ENCODE results near the gene KNOP1.

DNA sequence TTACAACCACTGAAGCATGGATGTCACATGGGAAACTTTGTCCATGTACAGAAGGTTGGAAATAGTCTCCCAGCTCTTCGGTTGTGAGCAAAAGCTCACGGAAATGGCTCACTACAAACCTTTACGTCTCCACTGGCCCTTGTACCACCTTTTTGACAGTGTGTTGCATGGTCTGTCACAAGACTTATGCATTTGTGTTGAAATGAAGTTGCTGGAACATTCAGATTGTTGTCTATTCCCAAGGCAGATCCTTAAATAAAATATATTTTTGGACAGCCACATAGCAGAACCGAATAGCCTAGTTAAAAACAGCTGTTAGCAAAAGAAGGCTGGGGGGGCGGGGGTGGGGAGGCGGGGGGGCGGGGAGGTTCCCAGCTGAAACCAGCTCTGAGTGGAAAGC, 39.2 kb downstream of the KNOP1 start:
- TF ChIP-seq, protein P1, sequence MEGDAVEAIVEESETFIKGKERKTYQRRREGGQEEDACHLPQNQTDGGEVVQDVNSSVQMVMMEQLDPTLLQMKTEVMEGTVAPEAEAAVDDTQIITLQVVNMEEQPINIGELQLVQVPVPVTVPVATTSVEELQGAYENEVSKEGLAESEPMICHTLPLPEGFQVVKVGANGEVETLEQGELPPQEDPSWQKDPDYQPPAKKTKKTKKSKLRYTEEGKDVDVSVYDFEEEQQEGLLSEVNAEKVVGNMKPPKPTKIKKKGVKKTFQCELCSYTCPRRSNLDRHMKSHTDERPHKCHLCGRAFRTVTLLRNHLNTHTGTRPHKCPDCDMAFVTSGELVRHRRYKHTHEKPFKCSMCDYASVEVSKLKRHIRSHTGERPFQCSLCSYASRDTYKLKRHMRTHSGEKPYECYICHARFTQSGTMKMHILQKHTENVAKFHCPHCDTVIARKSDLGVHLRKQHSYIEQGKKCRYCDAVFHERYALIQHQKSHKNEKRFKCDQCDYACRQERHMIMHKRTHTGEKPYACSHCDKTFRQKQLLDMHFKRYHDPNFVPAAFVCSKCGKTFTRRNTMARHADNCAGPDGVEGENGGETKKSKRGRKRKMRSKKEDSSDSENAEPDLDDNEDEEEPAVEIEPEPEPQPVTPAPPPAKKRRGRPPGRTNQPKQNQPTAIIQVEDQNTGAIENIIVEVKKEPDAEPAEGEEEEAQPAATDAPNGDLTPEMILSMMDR (IDR thresholded peaks at IDR 0.05; ENCODE audit: low read depth, low read length, poor library complexity, severe bottlenecking), result no peak
- no peak for TF ChIP-seq EZH2phosphoT487 (IDR thresholded peaks at IDR 0.05; ENCODE audit: borderline replicate concordance, low read length)

All from DOHH2 (cell line).